DND-41 (cell line): ENCODE results near the gene OR51A2.
"Not testable (repeated sequence)": the region's sequence is repeated elsewhere in the genome, so short reads cannot be mapped to it uniquely, and the experiment has no call there.

Source experiments
- EZH2 ChIP-seq: IDR thresholded peaks from 3 replicates; pipeline ENCODE4 v1.6.1; 2012; ENCODE audit warnings: borderline replicate concordance, low read depth, mild to moderate bottlenecking, moderate library complexity, low read length, inconsistent platforms; ENCODE audit not compliant: severe bottlenecking
- TF ChIP-seq, protein P1 (sequence below): IDR thresholded peaks from 2 replicates; pipeline ENCODE4 v1.5.1; 2012; ENCODE audit warnings: borderline replicate concordance, low read length, moderate library complexity, mild to moderate bottlenecking; ENCODE audit not compliant: poor library complexity, severe bottlenecking; ENCODE audit errors: extremely low read depth

DNA sequence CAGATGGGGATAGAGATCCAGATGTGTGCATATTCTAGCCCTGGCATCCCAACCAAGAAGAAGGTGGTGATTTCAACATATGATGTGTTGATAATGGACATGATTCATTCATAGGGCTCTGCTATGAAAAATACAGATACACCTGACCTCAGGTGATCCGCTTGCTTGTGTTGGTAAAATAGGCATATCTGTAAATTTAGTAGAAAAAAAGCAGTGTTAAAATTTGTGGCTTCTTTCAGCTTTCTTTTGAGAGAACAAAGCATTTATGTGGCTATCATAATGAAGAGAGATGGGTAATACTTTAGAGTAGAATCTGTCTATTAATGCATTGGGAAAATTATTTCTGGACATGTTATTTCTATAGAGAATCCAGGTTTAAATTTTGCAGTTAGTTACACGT is at the start of gene OR51A2:
- TF ChIP-seq, protein P1, sequence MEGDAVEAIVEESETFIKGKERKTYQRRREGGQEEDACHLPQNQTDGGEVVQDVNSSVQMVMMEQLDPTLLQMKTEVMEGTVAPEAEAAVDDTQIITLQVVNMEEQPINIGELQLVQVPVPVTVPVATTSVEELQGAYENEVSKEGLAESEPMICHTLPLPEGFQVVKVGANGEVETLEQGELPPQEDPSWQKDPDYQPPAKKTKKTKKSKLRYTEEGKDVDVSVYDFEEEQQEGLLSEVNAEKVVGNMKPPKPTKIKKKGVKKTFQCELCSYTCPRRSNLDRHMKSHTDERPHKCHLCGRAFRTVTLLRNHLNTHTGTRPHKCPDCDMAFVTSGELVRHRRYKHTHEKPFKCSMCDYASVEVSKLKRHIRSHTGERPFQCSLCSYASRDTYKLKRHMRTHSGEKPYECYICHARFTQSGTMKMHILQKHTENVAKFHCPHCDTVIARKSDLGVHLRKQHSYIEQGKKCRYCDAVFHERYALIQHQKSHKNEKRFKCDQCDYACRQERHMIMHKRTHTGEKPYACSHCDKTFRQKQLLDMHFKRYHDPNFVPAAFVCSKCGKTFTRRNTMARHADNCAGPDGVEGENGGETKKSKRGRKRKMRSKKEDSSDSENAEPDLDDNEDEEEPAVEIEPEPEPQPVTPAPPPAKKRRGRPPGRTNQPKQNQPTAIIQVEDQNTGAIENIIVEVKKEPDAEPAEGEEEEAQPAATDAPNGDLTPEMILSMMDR: not testable (repeated sequence)
- not testable (repeated sequence) for TF ChIP-seq EZH2
